Measurements from ENCODE around the gene FSTL4. TPM values are rescaled to one million over a fixed set of nuclear protein-coding genes. Genes with fewer than 3 reads are reported as not detected.
A peak's percentile ranks its signal among the peaks of the same experiment; 100 is the strongest.

Gene FSTL4
- total RNA-seq (1 to 10 TPM; 1.5 to 1.6 TPM), polyA plus RNA-seq (not detected), total RNA-seq (0 to 0.29 (median 0) reads per million in 6 experiments)

DNA sequence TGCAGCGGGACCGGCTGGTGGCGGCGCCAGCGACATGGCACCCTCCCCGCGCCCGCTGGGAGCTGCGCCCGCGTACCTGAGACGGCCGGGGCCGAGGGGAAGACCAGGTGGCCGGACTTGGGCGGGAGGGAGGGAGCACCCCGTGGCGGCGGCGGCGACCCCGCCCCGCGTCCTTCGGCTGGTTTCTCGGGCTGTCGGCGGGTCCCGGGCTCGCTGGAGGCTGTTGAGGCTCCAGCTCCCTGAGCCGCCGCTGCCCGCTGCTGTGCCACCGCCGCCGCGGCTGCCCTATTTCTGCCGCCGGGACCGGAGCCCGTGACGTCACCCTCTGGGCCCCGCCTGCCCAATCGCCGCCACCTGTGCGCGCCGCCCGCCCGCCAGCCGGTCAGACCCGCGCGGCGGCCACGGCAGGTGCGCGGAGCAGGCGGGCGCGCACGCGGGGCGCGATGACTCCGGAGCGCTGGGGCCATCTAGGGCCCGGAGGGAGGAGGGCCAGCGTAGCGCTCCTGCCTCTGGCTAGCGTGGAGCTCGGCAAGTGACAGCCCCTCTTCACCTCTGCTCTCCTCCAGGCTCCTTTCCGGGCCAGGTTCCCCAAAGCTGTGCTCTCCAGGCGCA, at the start of gene FSTL4:
Gene FSTL4, minus strand, starts transcription at position 293 of the 612 bp plus-strand sequence.
- H3K9me3 Mint-ChIP-seq, result no peaks in the 10 kb centered on the region
- H3K27me3 Mint-ChIP-seq, result peaks cover 42 to 62% (median 51%) of the 10 kb centered on the region in 5 donors
- ATAC-seq, result peak; percentile 57 to 78
- peak in 2 of 10 donors; percentile 9 to 18 for DNase-seq
- H3K4me1 Mint-ChIP-seq, result peaks cover 8 to 19% (median 17%) of the 10 kb centered on the region in 4 donors
- peak within 1 kb of the TSS; percentile 69 to 89 (median 82) for H3K4me3 Mint-ChIP-seq
- peak within 1 kb of the TSS in 2 of 10 donors; percentile 37 to 65 for H3K27ac Mint-ChIP-seq
- POLR2A ChIA-PET, result no interaction called here
- H3K36me3 Mint-ChIP-seq, result peaks cover 0 to 2% (median 1%) of the 10 kb centered on the region in 3 donors

- Mint-ChIP-seq H3K9me3 (no peaks in the 10 kb centered on the region), H3K36me3 (no peaks in the 10 kb centered on the region), H3K4me3 (no peak overlapping the region), H3K27ac (no peak overlapping the region), H3K27me3 (peaks cover 0 to 9% (median 0%) of the 10 kb centered on the region in 5 donors), H3K4me1 (peaks cover 0 to 3% (median 0%) of the 10 kb centered on the region in 4 donors)
- ATAC-seq (no peak), DNase-seq (no peak)
- POLR2A ChIA-PET, result no interaction called here
Measured at GRCh38 chr5:133661389-133661788, 49.0 kb upstream of the FSTL4 start.

DNA sequence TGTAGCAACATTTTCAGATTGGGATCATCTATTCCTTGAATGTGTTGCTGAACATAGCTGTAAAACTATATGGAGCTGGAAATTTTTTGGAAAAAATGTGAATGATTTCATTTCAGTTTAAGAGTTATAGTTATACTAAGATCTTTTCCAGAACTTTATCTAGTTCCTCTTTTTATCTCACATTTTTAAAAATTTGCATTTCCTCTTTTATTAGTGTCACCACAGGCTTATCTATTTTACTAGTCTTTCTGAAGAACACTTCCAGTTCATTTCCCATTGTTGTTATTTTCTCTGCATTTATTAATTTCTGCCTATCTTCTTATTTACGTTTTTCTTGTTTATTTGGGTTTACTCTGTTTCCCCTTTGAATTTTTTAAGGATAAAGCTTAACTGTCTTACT, 46.0 kb upstream of the FSTL4 start:
- H3K4me3 Mint-ChIP-seq, result no peak overlapping the region
- no peaks in the 10 kb centered on the region for H3K9me3 Mint-ChIP-seq
- ATAC-seq, result no peak
- peaks cover 0 to 10% (median 2%) of the 10 kb centered on the region in 5 donors for H3K27me3 Mint-ChIP-seq
- POLR2A ChIA-PET, result no interaction called here
- no peak for DNase-seq
- peaks cover 0 to 3% (median 0%) of the 10 kb centered on the region in 4 donors for H3K4me1 Mint-ChIP-seq
- no peaks in the 10 kb centered on the region for H3K36me3 Mint-ChIP-seq
- H3K27ac Mint-ChIP-seq, result no peak overlapping the region

DNA sequence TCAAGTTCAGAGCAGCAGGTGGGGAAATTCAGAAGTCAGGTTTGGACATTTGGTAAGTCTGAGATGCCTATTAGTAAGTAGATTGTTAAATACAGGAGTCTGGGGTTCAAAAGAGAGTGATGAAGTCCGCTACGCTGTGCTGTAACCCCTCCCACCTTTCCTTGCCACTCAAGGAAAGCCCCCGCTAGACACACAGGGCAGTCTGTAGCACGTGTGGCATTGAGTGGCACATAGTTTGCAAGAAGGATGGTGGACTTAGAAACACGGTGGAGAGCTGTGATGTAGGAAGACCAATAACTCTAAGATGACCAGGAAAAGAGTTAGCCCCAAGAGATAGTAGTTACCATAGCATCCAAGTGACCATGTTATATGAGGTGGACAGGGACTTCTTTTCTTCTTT, 44.7 kb upstream of the FSTL4 start:
- peaks cover 0 to 3% (median 0%) of the 10 kb centered on the region in 4 donors for H3K4me1 Mint-ChIP-seq
- ATAC-seq, result no peak
- H3K27me3 Mint-ChIP-seq, result peaks cover 0 to 10% (median 4%) of the 10 kb centered on the region in 5 donors
- no peaks in the 10 kb centered on the region for H3K36me3 Mint-ChIP-seq
- POLR2A ChIA-PET, result no interaction called here
- no peak overlapping the region for H3K4me3 Mint-ChIP-seq
- no peaks in the 10 kb centered on the region for H3K9me3 Mint-ChIP-seq
- no peak for DNase-seq
- H3K27ac Mint-ChIP-seq, result no peak overlapping the region

DNA sequence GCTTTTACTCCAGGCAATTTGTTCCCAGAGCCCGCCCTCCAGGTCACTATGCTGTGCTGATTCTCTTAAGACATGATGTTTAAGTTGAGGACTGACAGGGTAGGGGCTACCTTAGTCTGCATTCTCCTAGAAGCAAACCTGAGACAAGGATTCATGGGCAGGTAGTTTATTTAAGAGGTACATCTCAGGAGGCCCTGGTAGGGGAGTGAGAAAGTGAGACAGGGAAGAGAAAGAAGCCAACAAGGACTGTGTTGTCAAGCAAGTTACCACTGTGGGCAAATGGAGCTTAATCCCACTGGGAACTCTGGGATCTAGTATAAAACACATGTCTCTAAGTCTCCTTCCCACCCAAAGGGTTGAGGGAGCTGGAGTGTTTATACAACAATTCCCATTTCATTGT, 43.6 kb upstream of the FSTL4 start:
- DNase-seq (no peak), ATAC-seq (no peak)
- Mint-ChIP-seq H3K4me3 (no peak overlapping the region), H3K4me1 (peaks cover 0 to 3% (median 0%) of the 10 kb centered on the region in 4 donors), H3K36me3 (no peaks in the 10 kb centered on the region), H3K27ac (no peak overlapping the region), H3K27me3 (peaks cover 0 to 10% (median 4%) of the 10 kb centered on the region in 5 donors), H3K9me3 (no peaks in the 10 kb centered on the region)
- POLR2A ChIA-PET, result no interaction called here

DNA sequence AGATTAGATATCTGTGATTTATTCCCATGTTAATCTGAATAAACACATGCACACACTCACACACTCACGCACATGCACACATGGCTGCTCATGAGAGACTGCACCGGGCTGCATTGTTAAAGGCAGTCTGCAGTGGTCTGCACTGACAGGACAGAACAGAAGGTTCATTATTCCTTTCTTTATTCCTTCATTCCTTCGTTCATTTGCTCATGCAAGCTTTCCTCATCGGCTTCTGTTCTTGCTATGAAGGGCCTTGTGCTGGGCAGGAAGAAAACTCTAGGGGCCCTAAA, 41.4 kb upstream of the FSTL4 start:
- POLR2A ChIA-PET, result no interaction called here
- no peak for ATAC-seq
- Mint-ChIP-seq H3K27me3 (peaks cover 0 to 14% (median 3%) of the 10 kb centered on the region in 5 donors), H3K9me3 (peaks cover 0 to 4% (median 0%) of the 10 kb centered on the region in 9 donors), H3K4me3 (no peak overlapping the region), H3K4me1 (peaks cover 0 to 3% (median 0%) of the 10 kb centered on the region in 4 donors), H3K36me3 (no peaks in the 10 kb centered on the region), H3K27ac (no peak overlapping the region)
- no peak for DNase-seq

DNA sequence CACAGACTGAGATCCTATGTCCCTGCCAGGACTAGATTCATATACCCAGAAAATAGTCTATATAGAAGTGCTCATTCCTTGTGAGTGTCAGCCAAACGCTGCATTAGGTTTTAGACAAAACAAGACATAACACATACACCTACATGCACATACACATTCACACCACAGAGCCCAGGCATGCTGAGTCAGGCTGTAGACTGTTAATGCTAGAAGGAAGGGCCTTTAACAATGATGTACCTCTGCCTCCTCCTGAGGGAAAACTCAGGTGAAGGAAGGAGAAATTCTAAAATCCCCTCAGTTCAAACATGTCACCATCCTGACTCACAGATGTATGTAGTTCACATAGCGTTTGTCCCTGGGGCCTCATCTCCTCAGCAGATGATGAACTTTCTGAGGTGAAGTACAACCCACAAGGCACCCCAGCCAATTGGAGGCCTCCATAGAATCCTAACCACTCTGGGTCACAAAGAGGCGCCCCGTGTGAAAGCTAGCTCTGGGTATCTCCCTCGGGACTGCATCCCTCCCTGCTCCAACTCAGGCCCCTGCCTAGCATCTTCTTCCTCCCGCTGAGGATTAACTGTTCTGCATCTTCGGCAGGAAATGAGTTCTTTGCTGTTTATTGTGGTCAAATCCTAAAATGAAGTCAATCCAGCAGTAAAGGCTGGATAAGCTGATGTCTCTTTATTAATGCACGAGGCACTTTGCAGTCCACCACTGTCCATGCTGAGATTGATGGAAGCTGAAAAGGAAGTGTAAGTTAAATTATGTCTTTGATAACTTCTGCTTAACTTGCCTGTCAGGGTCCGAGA, 40.8 kb upstream of the FSTL4 start:
- H3K4me1 Mint-ChIP-seq, result peaks cover 0 to 1% (median 0%) of the 10 kb centered on the region in 4 donors

GRCh38 chr5:133644000-133644865, 31.9 kb upstream of the FSTL4 start:
- peaks cover 0 to 4% (median 0%) of the 10 kb centered on the region in 4 donors for H3K4me1 Mint-ChIP-seq
- no peak for ATAC-seq
- H3K27ac Mint-ChIP-seq, result no peak overlapping the region
- no peak overlapping the region for H3K4me3 Mint-ChIP-seq
- DNase-seq, result no peak
- POLR2A ChIA-PET, result no interaction called here
- H3K36me3 Mint-ChIP-seq, result no peaks in the 10 kb centered on the region
- H3K9me3 Mint-ChIP-seq, result no peaks in the 10 kb centered on the region
- H3K27me3 Mint-ChIP-seq, result peaks cover 24 to 31% (median 27%) of the 10 kb centered on the region in 5 donors

More for the DNA sequence above, 40.8 kb upstream of the FSTL4 start:
- POLR2A ChIA-PET, result no interaction called here
- Mint-ChIP-seq H3K4me3 (no peak overlapping the region), H3K27ac (no peak overlapping the region), H3K27me3 (peaks cover 0 to 15% (median 4%) of the 10 kb centered on the region in 5 donors), H3K9me3 (peaks cover 0 to 4% (median 0%) of the 10 kb centered on the region in 9 donors), H3K36me3 (no peaks in the 10 kb centered on the region)
- ATAC-seq (no peak), DNase-seq (no peak)

DNA sequence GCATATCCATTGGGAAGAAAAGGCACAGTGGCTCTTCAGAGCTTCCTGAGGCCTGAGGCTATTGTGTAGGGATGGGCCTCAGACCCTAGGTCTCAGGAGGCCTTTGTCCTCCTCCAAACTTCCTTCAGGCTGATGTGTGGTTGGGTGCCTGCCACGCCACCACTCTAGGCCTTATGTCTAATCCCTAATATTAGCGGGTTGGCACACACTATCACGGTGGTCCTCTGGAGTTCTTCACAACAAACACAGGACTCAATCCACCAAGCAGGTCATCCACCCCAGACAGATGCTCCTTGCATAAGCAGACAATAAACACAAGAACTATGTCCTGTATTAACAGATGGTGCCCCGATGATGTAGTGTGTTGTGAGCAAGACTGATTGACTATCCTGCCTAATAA, 31.0 kb upstream of the FSTL4 start:
- Mint-ChIP-seq H3K27ac (no peak overlapping the region), H3K4me3 (no peak overlapping the region), H3K36me3 (no peaks in the 10 kb centered on the region), H3K9me3 (no peaks in the 10 kb centered on the region), H3K4me1 (peaks cover 0 to 4% (median 0%) of the 10 kb centered on the region in 4 donors), H3K27me3 (peaks cover 24 to 37% (median 24%) of the 10 kb centered on the region in 5 donors)
- DNase-seq (no peak), ATAC-seq (no peak)
- POLR2A ChIA-PET, result no interaction called here

DNA sequence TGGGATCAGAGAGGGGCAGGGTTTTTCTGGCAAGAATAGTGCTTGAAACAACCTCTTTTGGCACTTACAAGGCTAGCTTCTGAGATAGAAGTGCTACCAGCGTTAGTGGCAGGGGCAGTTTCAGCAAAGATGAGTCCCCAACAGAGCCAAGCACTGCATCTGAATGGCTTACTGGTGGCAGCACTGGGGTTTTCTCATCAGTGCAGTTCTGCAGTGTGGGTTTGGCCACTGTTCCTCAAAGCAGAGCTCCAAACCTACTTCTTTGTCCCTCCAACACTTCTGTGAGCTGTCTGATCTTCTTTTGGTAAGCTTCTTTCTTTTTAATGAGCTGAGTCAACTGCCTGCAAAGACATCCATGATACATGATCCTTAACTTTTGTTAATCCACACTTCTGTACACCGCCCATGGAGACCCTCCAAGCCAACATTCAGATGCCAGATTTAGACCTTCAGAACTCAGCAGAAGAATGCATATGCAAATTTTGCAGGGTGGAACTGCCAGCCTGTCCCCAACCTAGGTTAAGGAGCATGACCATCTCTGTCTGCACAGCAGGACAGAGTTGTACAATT, 29.9 kb upstream of the FSTL4 start:
- Mint-ChIP-seq H3K4me1 (peaks cover 0 to 4% (median 0%) of the 10 kb centered on the region in 4 donors), H3K27me3 (peaks cover 27 to 48% (median 33%) of the 10 kb centered on the region in 5 donors), H3K9me3 (no peaks in the 10 kb centered on the region), H3K27ac (no peak overlapping the region), H3K4me3 (no peak overlapping the region), H3K36me3 (no peaks in the 10 kb centered on the region)
- ATAC-seq (no peak), DNase-seq (no peak)
- POLR2A ChIA-PET, result no interaction called here

- ATAC-seq (no peak), DNase-seq (no peak)
- no peaks in the 10 kb centered on the region for H3K36me3 Mint-ChIP-seq
- no peaks in the 10 kb centered on the region for H3K9me3 Mint-ChIP-seq
- H3K4me3 Mint-ChIP-seq, result no peak overlapping the region
- H3K27me3 Mint-ChIP-seq, result peaks cover 27 to 51% (median 36%) of the 10 kb centered on the region in 5 donors
- POLR2A ChIA-PET, result no interaction called here
- H3K4me1 Mint-ChIP-seq, result peaks cover 0 to 4% (median 0%) of the 10 kb centered on the region in 4 donors
- H3K27ac Mint-ChIP-seq, result peak overlapping the region in 1 of 10 donors; percentile 4
Measured at GRCh38 chr5:133641683-133642082, 29.3 kb upstream of the FSTL4 start.

DNA sequence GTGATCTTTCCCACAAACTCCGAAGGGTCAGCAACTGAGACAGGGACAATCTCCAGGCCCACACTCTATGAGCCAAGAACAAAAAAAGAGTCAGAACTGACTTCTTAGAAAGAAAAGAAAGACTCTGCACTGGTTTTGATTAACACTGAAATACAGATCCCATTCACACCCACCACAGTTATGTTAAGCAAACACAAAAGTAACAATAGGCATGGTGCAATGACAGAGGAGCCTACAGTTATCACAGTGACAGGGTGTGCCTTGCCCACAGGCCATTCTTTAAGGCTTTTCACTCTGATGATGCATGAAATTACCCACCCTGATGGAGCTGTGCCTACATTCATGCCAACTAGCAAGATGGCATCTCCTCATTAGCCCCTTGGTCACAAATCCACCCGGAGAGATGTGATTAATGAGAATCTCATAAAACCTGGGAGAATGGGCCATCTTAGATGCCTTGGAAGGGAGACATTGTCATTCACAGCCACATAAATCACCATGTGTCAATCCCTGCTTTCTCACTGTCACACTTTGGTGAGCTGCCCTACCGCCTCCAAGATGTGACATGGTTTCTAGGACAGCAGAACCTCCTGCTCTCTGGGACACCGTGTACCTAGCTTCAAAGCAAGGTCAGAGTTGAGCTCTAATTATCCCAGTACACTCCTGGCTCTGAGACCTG, 27.6 kb upstream of the FSTL4 start:
- ATAC-seq (no peak), DNase-seq (no peak)
- peak overlapping the region in 1 of 10 donors; percentile 50 for H3K27ac Mint-ChIP-seq
- no peaks in the 10 kb centered on the region for H3K9me3 Mint-ChIP-seq
- peaks cover 0 to 4% (median 0%) of the 10 kb centered on the region in 4 donors for H3K4me1 Mint-ChIP-seq
- peaks cover 23 to 37% (median 30%) of the 10 kb centered on the region in 5 donors for H3K27me3 Mint-ChIP-seq
- POLR2A ChIA-PET, result no interaction called here
- no peaks in the 10 kb centered on the region for H3K36me3 Mint-ChIP-seq
- H3K4me3 Mint-ChIP-seq, result no peak overlapping the region
